Loucy (cell line): ENCODE data around the gene HLA-B.
A peak's percentile ranks its signal among the peaks of the same experiment; 100 is the strongest.

Experiments
- H2AFZ ChIP-seq: fragments of 200-600 bp; sonication (generic); 2 replicates; pipeline ENCODE4 v1.6.0; 2016; ENCODE audit warnings: antibody characterized with exemption, mild to moderate bottlenecking, low read length, moderate library complexity
- H3F3A ChIP-seq: fragments of 200-600 bp; 2 replicates; pipeline ENCODE4 v1.6.0; 2016; ENCODE audit warnings: antibody characterized with exemption, low read depth, mild to moderate bottlenecking
- H3K27me3 ChIP-seq: fragments of 200-600 bp; sonication (generic); 2 replicates; pipeline ENCODE4 v1.6.1; 2014; ENCODE audit warnings: low read length, mild to moderate bottlenecking; ENCODE audit not compliant: insufficient read depth, poor library complexity, severe bottlenecking
- H3K36me3 ChIP-seq: fragments of 200-600 bp; sonication (generic); 2 replicates; pipeline ENCODE4 v1.6.1; 2016; ENCODE audit warnings: low read length; ENCODE audit not compliant: insufficient read depth
- H3K4me1 ChIP-seq: fragments of 200-600 bp; sonication (generic); 2 replicates; pipeline ENCODE4 v1.5.1; 2014; ENCODE audit warnings: low read length, mild to moderate bottlenecking; ENCODE audit not compliant: insufficient read depth, poor library complexity, severe bottlenecking
- H3K4me2 ChIP-seq: fragments of 200-600 bp; sonication (generic); 2 replicates; pipeline ENCODE4 v1.6.0; 2014; ENCODE audit warnings: antibody characterized with exemption, low read length, low read depth, mild to moderate bottlenecking; ENCODE audit not compliant: poor library complexity, severe bottlenecking
- H3K4me3 ChIP-seq: fragments of 200-600 bp; sonication (generic); 2 replicates; pipeline ENCODE4 v1.5.1; 2014; ENCODE audit warnings: low read length, mild to moderate bottlenecking, mixed read lengths; ENCODE audit not compliant: poor library complexity, severe bottlenecking
- H3K79me2 ChIP-seq: fragments of 200-600 bp; sonication (generic); 2 replicates; pipeline ENCODE4 v1.6.1; 2014; ENCODE audit warnings: low read length; ENCODE audit not compliant: insufficient read depth
- H3K9ac ChIP-seq: fragments of 200-600 bp; sonication (generic); 2 replicates; pipeline ENCODE4 v1.6.0; 2014; ENCODE audit warnings: mild to moderate bottlenecking, low read depth, low read length, moderate library complexity; ENCODE audit not compliant: poor library complexity, severe bottlenecking
- H3K9me2 ChIP-seq: fragments of 200-600 bp; sonication (generic); replicated peaks from 2 replicates; pipeline ENCODE4 v1.6.1; 2016; ENCODE audit warnings: low read depth, low read length, mixed read lengths
- H3K9me3 ChIP-seq: fragments of 200-600 bp; sonication (generic); 2 replicates; pipeline ENCODE4 v1.6.1; 2014; ENCODE audit warnings: mild to moderate bottlenecking, antibody characterized with exemption, low read length, low read depth; ENCODE audit not compliant: insufficient read depth
- H4K20me1 ChIP-seq: fragments of 200-600 bp; sonication (generic); 2 replicates; pipeline ENCODE4 v1.6.0; 2014; ENCODE audit warnings: antibody characterized with exemption, low read length, mild to moderate bottlenecking; ENCODE audit not compliant: insufficient read depth, poor library complexity, severe bottlenecking
- CTCF ChIP-seq: fragments of 200-600 bp; sonication (generic); conservative IDR thresholded peaks from 2 replicates; pipeline ENCODE4 v1.5.1; 2014; ENCODE audit warnings: mild to moderate bottlenecking, antibody characterized with exemption, low read length
- EZH2phosphoT487 ChIP-seq: fragments of 200-600 bp; IDR thresholded peaks from 2 replicates; pipeline ENCODE4 v1.6.1; 2018; ENCODE audit warnings: antibody characterized with exemption, mild to moderate bottlenecking, moderate library complexity, borderline replicate concordance

The HLA-B gene

GRCh38 chr6:31356216-31356945, 598 bp downstream of the HLA-B start:
- no peaks in the 10 kb centered on the region for H3K9me3 ChIP-seq
- H3K4me1 ChIP-seq: peaks cover 38% of the 10 kb centered on the region
- peak overlapping the region; percentile 93 for H3K4me2 ChIP-seq
- H3K4me3 ChIP-seq: peak overlapping the region; percentile 87
- peak overlapping the region; percentile 96 for H3K9ac ChIP-seq
- H3F3A ChIP-seq: peaks cover 3% of the 10 kb centered on the region; the same call in 1 of the 2 replicates
- no peaks in the 10 kb centered on the region for H3K9me2 ChIP-seq
- peak overlapping the region; percentile 54; the same call in 1 of the 2 replicates for H2AFZ ChIP-seq
- H3K27me3 ChIP-seq: peaks cover 6% of the 10 kb centered on the region
- peaks cover 33% of the 10 kb centered on the region for H4K20me1 ChIP-seq
- peaks cover 46% of the 10 kb centered on the region for H3K79me2 ChIP-seq
- peaks cover 22% of the 10 kb centered on the region; the same call in 1 of the 2 replicates for H3K36me3 ChIP-seq
- TF ChIP-seq EZH2phosphoT487 (no peak), CTCF (peak; percentile 18; the same call in 1 of the 2 replicates)

- peaks cover 3% of the 10 kb centered on the region; the same call in 1 of the 2 replicates for H3F3A ChIP-seq
- H3K4me2 ChIP-seq: peak overlapping the region; percentile 93
- peaks cover 22% of the 10 kb centered on the region; the same call in 1 of the 2 replicates for H3K36me3 ChIP-seq
- H3K9ac ChIP-seq: peak overlapping the region; percentile 96
- no peak for TF ChIP-seq EZH2phosphoT487
- TF ChIP-seq CTCF: no peak
- no peak overlapping the region for H2AFZ ChIP-seq
- H3K4me3 ChIP-seq: peak overlapping the region; percentile 87
- peaks cover 38% of the 10 kb centered on the region for H3K4me1 ChIP-seq
- H3K27me3 ChIP-seq: peaks cover 6% of the 10 kb centered on the region
- H3K9me2 ChIP-seq: no peaks in the 10 kb centered on the region
- H4K20me1 ChIP-seq: peaks cover 33% of the 10 kb centered on the region
- peaks cover 46% of the 10 kb centered on the region for H3K79me2 ChIP-seq
- H3K9me3 ChIP-seq: no peaks in the 10 kb centered on the region
Observed at GRCh38 chr6:31355583-31355948, 1.4 kb downstream of the HLA-B start.

GRCh38 chr6:31354864-31355582, 2.0 kb downstream of the HLA-B start:
- H3K79me2 ChIP-seq: peaks cover 46% of the 10 kb centered on the region
- H3K4me2 ChIP-seq: peak overlapping the region; percentile 93
- H3K9me2 ChIP-seq: no peaks in the 10 kb centered on the region
- TF ChIP-seq CTCF (no peak), EZH2phosphoT487 (no peak)
- peaks cover 33% of the 10 kb centered on the region for H4K20me1 ChIP-seq
- no peaks in the 10 kb centered on the region for H3K9me3 ChIP-seq
- peak overlapping the region; percentile 87 for H3K4me3 ChIP-seq
- peak overlapping the region; percentile 96 for H3K9ac ChIP-seq
- peaks cover 6% of the 10 kb centered on the region for H3K27me3 ChIP-seq
- peaks cover 3% of the 10 kb centered on the region; the same call in 1 of the 2 replicates for H3F3A ChIP-seq
- no peak overlapping the region for H2AFZ ChIP-seq
- H3K36me3 ChIP-seq: peaks cover 22% of the 10 kb centered on the region; the same call in 1 of the 2 replicates
- peaks cover 38% of the 10 kb centered on the region for H3K4me1 ChIP-seq
